HepG2 (cell line): Measurements from ENCODE around the gene CD4. TPM values are rescaled to one million over a fixed set of nuclear protein-coding genes. Genes with fewer than 3 reads are reported as not detected.

Source experiments
- ARHGAP35 ChIP-seq: sonication (generic); formaldehyde crosslinking; IDR thresholded peaks from 2 replicates; pipeline ENCODE4 v1.9.0; 2022; ENCODE audit warnings: mild to moderate bottlenecking, inconsistent platforms, moderate library complexity, missing genetic modification reagents, borderline replicate concordance
- BORCS8-MEF2B ChIP-seq: sonication (generic); formaldehyde crosslinking; IDR thresholded peaks from 2 replicates; pipeline ENCODE4 v1.8.0; 2022; ENCODE audit warnings: mild to moderate bottlenecking, missing genetic modification reagents
- FOXA3 ChIP-seq: IDR thresholded peaks from 2 replicates; pipeline ENCODE4 v1.6.1; 2016; ENCODE audit warnings: missing genetic modification reagents, missing compliant biosample characterization
- KDM6A ChIP-seq: IDR thresholded peaks from 2 replicates; pipeline ENCODE4 v1.6.1; 2016; ENCODE audit warnings: low read depth
- MXD4 ChIP-seq: IDR thresholded peaks from 2 replicates; pipeline ENCODE4 v1.6.1; 2016; ENCODE audit warnings: mild to moderate bottlenecking, missing biosample characterization, missing genetic modification reagents
- NKX3-1 ChIP-seq: sonication (generic); formaldehyde crosslinking; IDR thresholded peaks from 2 replicates; pipeline ENCODE4 v1.5.0; 2020; ENCODE audit warnings: missing genetic modification reagents
- PAWR ChIP-seq: sonication (generic); formaldehyde crosslinking; IDR thresholded peaks from 2 replicates; pipeline ENCODE4 v1.4.0; 2020; ENCODE audit warnings: missing genetic modification reagents, mild to moderate bottlenecking, borderline replicate concordance
- SRSF1 ChIP-seq: fragments of 200-400 bp; formaldehyde crosslinking; optimal IDR thresholded peaks from 2 replicates; pipeline ENCODE3; 2017; ENCODE audit warnings: mild to moderate bottlenecking, low read depth, low read length, moderate library complexity
- ZBTB14 ChIP-seq: sonication (generic); formaldehyde crosslinking; IDR thresholded peaks from 2 replicates; pipeline ENCODE4 v1.4.0; 2020; ENCODE audit warnings: missing genetic modification reagents
- ZBTB26 ChIP-seq: IDR thresholded peaks from 2 replicates; pipeline ENCODE4 v1.6.1; 2016; ENCODE audit warnings: missing compliant biosample characterization, missing genetic modification reagents, borderline replicate concordance
- ZKSCAN8 ChIP-seq: IDR thresholded peaks from 2 replicates; pipeline ENCODE4 v1.6.1; 2016; ENCODE audit warnings: borderline replicate concordance, missing genetic modification reagents, missing compliant biosample characterization
- ZMYM2 ChIP-seq: sonication (generic); formaldehyde crosslinking; IDR thresholded peaks from 2 replicates; pipeline ENCODE4 v1.8.0; 2022; ENCODE audit warnings: mild to moderate bottlenecking, missing genetic modification reagents
- ZNF225 ChIP-seq: sonication (generic); formaldehyde crosslinking; IDR thresholded peaks from 2 replicates; pipeline ENCODE4 v1.4.0; 2020; ENCODE audit warnings: mild to moderate bottlenecking, missing genetic modification reagents
- ZNF30 ChIP-seq: sonication (generic); formaldehyde crosslinking; IDR thresholded peaks from 2 replicates; pipeline ENCODE4 v1.5.0; 2020; ENCODE audit warnings: mild to moderate bottlenecking, missing genetic modification reagents
- ZNF333 ChIP-seq: sonication (generic); formaldehyde crosslinking; IDR thresholded peaks from 2 replicates; pipeline ENCODE4 v1.4.0; 2020; ENCODE audit warnings: mild to moderate bottlenecking, missing genetic modification reagents, borderline replicate concordance
- ZNF354B ChIP-seq: sonication (generic); formaldehyde crosslinking; IDR thresholded peaks from 2 replicates; pipeline ENCODE4 v1.8.0; 2022; ENCODE audit warnings: mild to moderate bottlenecking, missing genetic modification reagents
- ZNF496 ChIP-seq: sonication (generic); formaldehyde crosslinking; IDR thresholded peaks from 2 replicates; pipeline ENCODE4 v1.8.1; 2023; ENCODE audit warnings: mild to moderate bottlenecking, moderate library complexity, missing genetic modification reagents; ENCODE audit not compliant: insufficient replicate concordance
- ZNF549 ChIP-seq: sonication (generic); formaldehyde crosslinking; IDR thresholded peaks from 2 replicates; pipeline ENCODE4 v1.5.0; 2020; ENCODE audit warnings: missing genetic modification reagents
- ZNF788 ChIP-seq: sonication (generic); formaldehyde crosslinking; IDR thresholded peaks from 2 replicates; pipeline ENCODE4 v1.5.0; 2020; ENCODE audit warnings: mild to moderate bottlenecking, missing genetic modification reagents, borderline replicate concordance
- ZNF883 ChIP-seq: sonication (generic); formaldehyde crosslinking; IDR thresholded peaks from 2 replicates; pipeline ENCODE4 v1.5.1; 2020; ENCODE audit warnings: mild to moderate bottlenecking, missing genetic modification reagents; ENCODE audit errors: not compliant biosample characterization
- polyA plus RNA-seq, 8 experiments: library from polyadenylated mRNA; depleted of rRNA in 3 of 8; stranded (reverse) in 7 of 8; unstranded in 1 of 8; fragments of >200 nt; fragmentation: Illumina TruSeq in 4 of 8; extraction: Trizol in 4 of 8; gene quantifications; 2 replicates each; pipeline versions ENCODE4 v1.2.1 to v1.2.3, GENCODE V29; 2011 to 2016; ENCODE audit warnings: low read depth in 4 of 8, missing spikeins in 1 of 8, mixed read lengths in 1 of 8; ENCODE audit not compliant: insufficient read depth in 1 of 8
- total RNA-seq, 5 experiments: library from RNA; depleted of rRNA; stranded (reverse); fragments of >200 nt; fragmentation: Illumina TruSeq; extraction: Trizol; gene quantifications; 2 replicates each; pipeline ENCODE4 v1.2.3, GENCODE V29; 2016; ENCODE audit warnings: low read depth in 1 of 5
- TF ChIP-seq, protein P1 (sequence below): fragments of 450-650 bp; IDR thresholded peaks from 2 replicates; pipeline ENCODE4 v1.6.1; 2017
- TF ChIP-seq, protein P2 (sequence below): IDR thresholded peaks from 2 replicates; pipeline ENCODE4 v1.6.1; 2016; ENCODE audit warnings: control low read depth
- TF ChIP-seq, protein P3 (sequence below): sonication (generic); formaldehyde crosslinking; IDR thresholded peaks from 2 replicates; pipeline ENCODE4 v1.5.0; 2020; ENCODE audit warnings: mild to moderate bottlenecking, missing genetic modification reagents, borderline replicate concordance

CD4 gene
- total and polyA plus RNA-seq, 2 of the 13 experiments (the other 11 are each of a cell fraction or from before 2014, with no cell fraction given) = 0.07 to 0.95 TPM

DNA sequence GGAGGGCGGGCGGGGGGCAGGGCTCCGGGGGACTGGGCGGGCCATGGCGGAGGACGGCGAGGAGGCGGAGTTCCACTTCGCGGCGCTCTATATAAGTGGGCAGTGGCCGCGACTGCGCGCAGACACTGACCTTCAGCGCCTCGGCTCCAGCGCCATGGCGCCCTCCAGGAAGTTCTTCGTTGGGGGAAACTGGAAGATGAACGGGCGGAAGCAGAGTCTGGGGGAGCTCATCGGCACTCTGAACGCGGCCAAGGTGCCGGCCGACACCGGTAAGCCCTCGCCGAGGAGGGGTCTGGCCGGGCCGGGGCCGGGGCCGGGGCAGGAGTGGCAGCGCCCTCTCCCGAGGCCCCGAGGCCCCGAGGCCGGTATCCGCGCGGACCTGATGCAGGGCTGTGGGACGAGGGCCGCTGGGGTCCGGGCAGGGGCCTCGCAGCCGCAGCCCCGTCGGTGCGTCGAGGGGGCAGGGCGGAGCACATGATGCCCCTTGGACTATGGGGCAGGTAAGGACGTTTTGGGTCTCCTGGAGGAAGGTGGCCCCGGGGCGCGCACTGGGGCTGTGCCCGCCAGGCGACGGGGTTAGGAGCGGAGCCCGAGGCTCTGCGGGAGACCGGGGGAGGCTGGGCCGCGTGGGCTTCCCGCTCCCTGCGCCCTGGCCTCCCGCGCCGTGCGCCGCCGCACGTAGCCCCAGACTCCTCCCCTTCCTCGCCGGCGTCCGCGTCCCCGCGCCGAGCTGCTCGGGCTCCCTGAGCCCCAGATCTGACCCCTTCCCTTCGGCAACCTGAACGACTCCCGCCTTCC is 78.3 kb downstream of the CD4 start, which contains the start of gene TPI1 (continued):
- TF ChIP-seq ARHGAP35 (CRISPR knock-in tag) = no peak
- no peak for TF ChIP-seq ZKSCAN8
- TF ChIP-seq ZMYM2 (CRISPR knock-in tag) = no peak
- TF ChIP-seq NKX3-1 = 0 out of 2 replicates have a peak, but pooled peaks have one; percentile 31
- TF ChIP-seq, protein P1, sequence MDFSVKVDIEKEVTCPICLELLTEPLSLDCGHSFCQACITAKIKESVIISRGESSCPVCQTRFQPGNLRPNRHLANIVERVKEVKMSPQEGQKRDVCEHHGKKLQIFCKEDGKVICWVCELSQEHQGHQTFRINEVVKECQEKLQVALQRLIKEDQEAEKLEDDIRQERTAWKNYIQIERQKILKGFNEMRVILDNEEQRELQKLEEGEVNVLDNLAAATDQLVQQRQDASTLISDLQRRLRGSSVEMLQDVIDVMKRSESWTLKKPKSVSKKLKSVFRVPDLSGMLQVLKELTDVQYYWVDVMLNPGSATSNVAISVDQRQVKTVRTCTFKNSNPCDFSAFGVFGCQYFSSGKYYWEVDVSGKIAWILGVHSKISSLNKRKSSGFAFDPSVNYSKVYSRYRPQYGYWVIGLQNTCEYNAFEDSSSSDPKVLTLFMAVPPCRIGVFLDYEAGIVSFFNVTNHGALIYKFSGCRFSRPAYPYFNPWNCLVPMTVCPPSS = no peak
- TF ChIP-seq ZNF788 (CRISPR knock-in tag) = no peak
- TF ChIP-seq KDM6A (CRISPR knock-in tag) = no peak
- TF ChIP-seq ZNF225 (CRISPR knock-in tag) = 0 out of 2 replicates have a peak, but pooled peaks have one; percentile 10
- no peak for TF ChIP-seq ZNF30 (CRISPR knock-in tag)
- no peak for TF ChIP-seq ZNF333 (CRISPR knock-in tag)
- TF ChIP-seq ZNF354B = no peak
- TF ChIP-seq, protein P2, sequence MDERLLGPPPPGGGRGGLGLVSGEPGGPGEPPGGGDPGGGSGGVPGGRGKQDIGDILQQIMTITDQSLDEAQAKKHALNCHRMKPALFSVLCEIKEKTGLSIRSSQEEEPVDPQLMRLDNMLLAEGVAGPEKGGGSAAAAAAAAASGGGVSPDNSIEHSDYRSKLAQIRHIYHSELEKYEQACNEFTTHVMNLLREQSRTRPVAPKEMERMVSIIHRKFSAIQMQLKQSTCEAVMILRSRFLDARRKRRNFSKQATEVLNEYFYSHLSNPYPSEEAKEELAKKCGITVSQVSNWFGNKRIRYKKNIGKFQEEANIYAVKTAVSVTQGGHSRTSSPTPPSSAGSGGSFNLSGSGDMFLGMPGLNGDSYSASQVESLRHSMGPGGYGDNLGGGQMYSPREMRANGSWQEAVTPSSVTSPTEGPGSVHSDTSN (CRISPR knock-in tag) = no peak
- no peak for TF ChIP-seq ZNF496 (CRISPR knock-in tag)
- TF ChIP-seq, protein P3, sequence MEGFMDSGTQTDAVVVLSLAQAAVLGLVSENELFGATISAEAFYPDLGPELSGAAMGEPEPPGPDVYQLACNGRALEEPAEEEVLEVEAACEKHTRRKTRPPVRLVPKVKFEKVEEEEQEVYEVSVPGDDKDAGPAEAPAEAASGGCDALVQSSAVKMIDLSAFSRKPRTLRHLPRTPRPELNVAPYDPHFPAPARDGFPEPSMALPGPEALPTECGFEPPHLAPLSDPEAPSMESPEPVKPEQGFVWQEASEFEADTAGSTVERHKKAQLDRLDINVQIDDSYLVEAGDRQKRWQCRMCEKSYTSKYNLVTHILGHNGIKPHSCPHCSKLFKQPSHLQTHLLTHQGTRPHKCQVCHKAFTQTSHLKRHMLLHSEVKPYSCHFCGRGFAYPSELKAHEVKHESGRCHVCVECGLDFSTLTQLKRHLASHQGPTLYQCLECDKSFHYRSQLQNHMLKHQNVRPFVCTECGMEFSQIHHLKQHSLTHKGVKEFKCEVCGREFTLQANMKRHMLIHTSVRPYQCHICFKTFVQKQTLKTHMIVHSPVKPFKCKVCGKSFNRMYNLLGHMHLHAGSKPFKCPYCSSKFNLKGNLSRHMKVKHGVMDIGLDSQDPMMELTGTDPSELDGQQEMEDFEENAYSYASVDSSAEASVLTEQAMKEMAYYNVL (CRISPR knock-in tag) = no peak; the same call in 1 of the 2 replicates
- peak; percentile 12; the same call in 1 of the 2 replicates for TF ChIP-seq FOXA3 (CRISPR knock-in tag)
- TF ChIP-seq ZBTB14 = peak; percentile 72
- TF ChIP-seq SRSF1 = no peak
- TF ChIP-seq MXD4 (CRISPR knock-in tag) = no peak; the same call in 1 of the 2 replicates
- peak; percentile 85 for TF ChIP-seq BORCS8-MEF2B
- no peak; the same call in 1 of the 2 replicates for TF ChIP-seq ZNF549 (CRISPR knock-in tag)
- peak; percentile 69 for TF ChIP-seq ZNF883 (CRISPR knock-in tag)
- no peak for TF ChIP-seq ZBTB26
- TF ChIP-seq PAWR = no peak
